IMR-90 (cell line): Measurements from ENCODE around the gene CFAP70. TPM values are rescaled to one million over a fixed set of nuclear protein-coding genes. Genes with fewer than 3 reads are reported as not detected.

Source experiments
- ATAC-seq: fragments of 200-7000 bp; cut with Tn5 transposase; 2 replicates; pipeline ENCODE4 v1.9.1; 2020; ENCODE audit warnings: low read depth, mild to moderate bottlenecking, moderate library complexity
- BruUV-seq: library from RNA; stranded (reverse); fragments of 400-500 nt; replicated peaks from 2 replicates; lab custom pipeline; 2021; lab: Mats Ljungman, UMichigan
- CTCF ChIA-PET: fragments of 300-600 bp; formaldehyde crosslinking; extraction: SDS; loops from one replicate; lab custom pipeline; 2021; ENCODE audit warnings: antibody characterized with exemption; lab: Yijun Ruan, JAX
- POLR2A ChIA-PET: fragments of 300-600 bp; sonication (Branson Sonifier 250); formaldehyde crosslinking; loops from one replicate; lab custom pipeline; 2022; ENCODE audit warnings: antibody characterized with exemption; ENCODE audit not compliant: unreplicated experiment; lab: Charles Lee
- DNase-seq: peaks from one replicate; pipeline ENCODE4 v3.0.0; 2013
- H2AFZ ChIP-seq: replicated peaks from 2 replicates; pipeline ENCODE3; 2013; ENCODE audit warnings: low read length, mild to moderate bottlenecking; ENCODE audit not compliant: poor library complexity
- H2AK5ac ChIP-seq: 2 replicates; pipeline ENCODE4 v1.6.1; 2013; ENCODE audit warnings: low read depth, low read length, inconsistent platforms
- H2AK9ac ChIP-seq: replicated peaks from 2 replicates; pipeline ENCODE3; 2013; ENCODE audit warnings: mild to moderate bottlenecking, low read depth, low read length, moderate library complexity; ENCODE audit not compliant: poor library complexity
- H2BK120ac ChIP-seq: 2 replicates; pipeline ENCODE4 v1.6.1; 2013; ENCODE audit warnings: low read depth, low read length, inconsistent platforms
- H2BK15ac ChIP-seq: 3 replicates; pipeline ENCODE4 v1.6.1; 2013; ENCODE audit warnings: low read depth, low read length, inconsistent platforms
- H2BK20ac ChIP-seq: 2 replicates; pipeline ENCODE4 v1.6.1; 2013; ENCODE audit warnings: low read depth, mild to moderate bottlenecking, inconsistent platforms, low read length, moderate library complexity
- H2BK5ac ChIP-seq: 2 replicates; pipeline ENCODE4 v1.6.1; 2013; ENCODE audit warnings: mild to moderate bottlenecking, low read depth, low read length, inconsistent platforms; ENCODE audit not compliant: poor library complexity, severe bottlenecking
- H3K14ac ChIP-seq: replicated peaks from 2 replicates; pipeline ENCODE4 v1.6.1; 2013; ENCODE audit warnings: low read depth, low read length, inconsistent platforms
- H3K18ac ChIP-seq: 2 replicates; pipeline ENCODE4 v1.6.1; 2013; ENCODE audit warnings: low read depth, low read length, control low read depth
- H3K23ac ChIP-seq: 2 replicates; pipeline ENCODE4 v1.6.1; 2013; ENCODE audit warnings: low read depth, low read length, inconsistent platforms
- H3K27ac ChIP-seq: 2 replicates; pipeline ENCODE4 v1.5.1; 2013; ENCODE audit warnings: mild to moderate bottlenecking, control low read depth, low read length; ENCODE audit not compliant: insufficient read depth
- H3K27me3 ChIP-seq: 2 replicates; pipeline ENCODE4 v1.6.1; 2013; ENCODE audit warnings: low read length; ENCODE audit not compliant: control insufficient read depth, insufficient read depth
- H3K36me3 ChIP-seq: 2 replicates; pipeline ENCODE4 v1.6.1; 2013; ENCODE audit warnings: low read length, mixed read lengths; ENCODE audit not compliant: control insufficient read depth, insufficient read depth
- H3K4ac ChIP-seq: 2 replicates; pipeline ENCODE4 v1.6.1; 2013; ENCODE audit warnings: low read depth, low read length, inconsistent platforms
- H3K4me1 ChIP-seq: 2 replicates; pipeline ENCODE4 v1.6.1; 2013; ENCODE audit warnings: low read length, mixed read lengths; ENCODE audit not compliant: control insufficient read depth, insufficient read depth
- H3K4me2 ChIP-seq: 2 replicates; pipeline ENCODE4 v1.6.1; 2013; ENCODE audit warnings: low read depth, mild to moderate bottlenecking, control low read depth, low read length, moderate library complexity
- H3K4me3 ChIP-seq: 2 replicates; pipeline ENCODE4 v1.5.1; 2013; ENCODE audit warnings: low read depth, mild to moderate bottlenecking, control low read depth, low read length, moderate library complexity; ENCODE audit not compliant: insufficient read depth
- H3K56ac ChIP-seq: 2 replicates; pipeline ENCODE4 v1.6.1; 2013; ENCODE audit warnings: low read length, inconsistent platforms; ENCODE audit not compliant: insufficient read depth; ENCODE audit errors: extremely low read depth
- H3K79me1 ChIP-seq, 2 experiments: 2 replicates each; pipeline ENCODE4 v1.6.1; 2013; ENCODE audit warnings: low read length in 2 of 2, inconsistent platforms in 1 of 2, low read depth in 1 of 2
- H3K9ac ChIP-seq: 2 replicates; pipeline ENCODE4 v1.6.1; 2013; ENCODE audit warnings: low read depth, low read length, control low read depth
- H3K9me1 ChIP-seq: 2 replicates; pipeline ENCODE4 v1.6.1; 2013; ENCODE audit warnings: low read length, inconsistent platforms; ENCODE audit not compliant: insufficient read depth
- H3K9me3 ChIP-seq: 2 replicates; pipeline ENCODE4 v1.6.1; 2013; ENCODE audit warnings: low read length; ENCODE audit not compliant: control insufficient read depth, insufficient read depth
- H4K20me1 ChIP-seq: 2 replicates; pipeline ENCODE4 v1.6.1; 2013; ENCODE audit warnings: low read length, inconsistent platforms; ENCODE audit not compliant: insufficient read depth
- H4K5ac ChIP-seq: 2 replicates; pipeline ENCODE4 v1.6.1; 2013; ENCODE audit warnings: mild to moderate bottlenecking, low read depth, low read length, control low read depth
- H4K8ac ChIP-seq, 2 experiments: 2 replicates each; pipeline ENCODE4 v1.6.1; 2013; ENCODE audit warnings: low read depth in 2 of 2, low read length in 2 of 2, control low read depth in 1 of 2, inconsistent platforms in 1 of 2
- H4K91ac ChIP-seq: 2 replicates; pipeline ENCODE4 v1.6.1; 2013; ENCODE audit warnings: low read depth, low read length, inconsistent platforms; ENCODE audit not compliant: insufficient read depth
- BHLHE40 ChIP-seq: fragments of 150-350 bp; IDR thresholded peaks from 2 replicates; pipeline ENCODE4 v1.6.1; 2016; ENCODE audit warnings: mild to moderate bottlenecking, low read depth, low read length
- CEBPB ChIP-seq: IDR thresholded peaks from 2 replicates; pipeline ENCODE4 v1.6.1; 2012; ENCODE audit warnings: low read depth, low read length, improper control_type of control experiment
- CHD1 ChIP-seq: IDR thresholded peaks from 2 replicates; pipeline ENCODE4 v1.6.1; 2012; ENCODE audit warnings: low read depth, low read length, improper control_type of control experiment
- FOS ChIP-seq: fragments of 150-350 bp; IDR thresholded peaks from 2 replicates; pipeline ENCODE4 v1.6.1; 2016; ENCODE audit warnings: low read depth, low read length
- MAFK ChIP-seq: IDR thresholded peaks from 2 replicates; pipeline ENCODE4 v1.6.1; 2012; ENCODE audit warnings: low read depth, low read length, improper control_type of control experiment
- MAZ ChIP-seq: IDR thresholded peaks from 2 replicates; pipeline ENCODE4 v1.6.1; 2012; ENCODE audit warnings: low read depth, mild to moderate bottlenecking, low read length, improper control_type of control experiment, moderate library complexity, borderline replicate concordance
- NFE2L2 ChIP-seq: fragments of 150-350 bp; IDR thresholded peaks from 2 replicates; pipeline ENCODE4 v1.6.1; 2016; ENCODE audit warnings: low read depth, mild to moderate bottlenecking, low read length
- POLR2A ChIP-seq: IDR thresholded peaks from 2 replicates; pipeline ENCODE4 v1.6.1; 2012; ENCODE audit warnings: mild to moderate bottlenecking, low read depth, low read length
- RAD21 ChIP-seq: IDR thresholded peaks from 2 replicates; pipeline ENCODE4 v1.6.1; 2012; ENCODE audit warnings: low read length, improper control_type of control experiment
- RCOR1 ChIP-seq: IDR thresholded peaks from 2 replicates; pipeline ENCODE4 v1.6.1; 2012; ENCODE audit warnings: mild to moderate bottlenecking, low read length, improper control_type of control experiment; ENCODE audit not compliant: insufficient replicate concordance
- RFX5 ChIP-seq: IDR thresholded peaks from 2 replicates; pipeline ENCODE4 v1.8.0; 2012; ENCODE audit warnings: low read depth, mild to moderate bottlenecking, low read length, moderate library complexity
- WGBS, 2 experiments: methylation state at CpG; one replicate each; pipeline versions ENCODE4 v1.1.5 to v1.1.7; 2013; ENCODE audit warnings: missing lambda C conversion rate in 2 of 2; ENCODE audit not compliant: insufficient read length in 1 of 2; ENCODE audit errors: extremely low coverage in 2 of 2; 5-methylcytosine and 5-hydroxymethylcytosine counted together
- dilution Hi-C: fragments of 300-500 bp; cut with HindIII; formaldehyde crosslinking; loops from one replicate; pipeline ENCODE4 v1.14.3; 2018; ENCODE audit warnings: low sequenced_read_pairs; ENCODE audit not compliant: unreplicated experiment
- in situ Hi-C: fragments of 300-500 bp; cut with MboI; formaldehyde crosslinking; loops from 3 replicates; pipeline ENCODE4 v1.14.3; 2019; ENCODE audit warnings: low sequenced_read_pairs, inconsistent platforms, mixed read lengths
- intact Hi-C: fragments of 100-400 bp; cut with micrococcal nuclease; formaldehyde crosslinking; loops from 2 replicates; pipeline ENCODE4 v1.10.0; 2022
- polyA plus RNA-seq, 3 experiments: library from polyadenylated mRNA; depleted of rRNA; stranded (reverse); fragments of >200 nt; gene quantifications; 2 replicates each; pipeline ENCODE4 v1.2.3, GENCODE V29; 2012; ENCODE audit warnings: low replicate concordance in 1 of 3
- total RNA-seq: library from RNA; depleted of rRNA; stranded (reverse); fragments of >200 nt; gene quantifications from 2 replicates; pipeline ENCODE4 v1.2.3, GENCODE V29; 2012
- TF ChIP-seq, protein P1 (sequence below): fragments of 150-350 bp; IDR thresholded peaks from 2 replicates; pipeline ENCODE4 v1.6.1; 2016; ENCODE audit warnings: low read depth, mild to moderate bottlenecking, low read length, moderate library complexity, borderline replicate concordance
- TF ChIP-seq, protein P2 (sequence below): conservative IDR thresholded peaks from 2 replicates; pipeline ENCODE4 v1.5.1; 2012; ENCODE audit warnings: mild to moderate bottlenecking, low read depth, low read length, improper control_type of control experiment

CFAP70 gene
- total and polyA plus RNA-seq, 2 of the 4 experiments (the other 2 are of a cell fraction), result 0.15 to 0.18 TPM

DNA sequence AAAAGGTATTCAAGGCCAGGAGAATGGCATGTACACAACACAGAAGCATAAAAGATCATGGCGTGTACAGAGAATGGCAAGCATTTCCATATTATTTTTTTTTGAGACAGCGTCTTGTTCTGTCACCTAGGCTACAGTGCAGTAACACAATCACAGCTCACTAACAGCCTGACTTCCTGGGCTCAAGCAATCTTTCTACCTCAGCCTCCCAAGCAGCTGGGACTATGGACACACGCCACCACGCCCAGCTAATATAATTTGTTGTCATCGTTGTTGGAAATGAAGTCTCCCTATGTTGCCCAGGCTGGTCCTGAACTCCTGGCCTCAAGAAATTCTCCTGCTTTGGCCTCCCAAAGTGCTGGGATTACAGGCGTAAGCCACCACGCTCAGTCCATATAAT is 27.9 kb upstream of the CFAP70 start:
- POLR2A ChIA-PET, result no interaction called here

More for the DNA sequence above, 27.9 kb upstream of the CFAP70 start:
- Histone ChIP-seq H3K9ac (no peak overlapping the region), H3K4ac (no peak overlapping the region), H3K14ac (no peak overlapping the region), H3K27ac (no peak overlapping the region), H3K56ac (no peak overlapping the region), H3K4me3 (no peak overlapping the region), H2BK15ac (no peak overlapping the region), H2BK20ac (no peak overlapping the region), H3K79me1 (peaks cover 0 to 4% of the 10 kb centered on the region in 2 experiments; a peak in 2 of 4 replicates), H4K91ac (no peak overlapping the region), H3K23ac (no peak overlapping the region), H2BK5ac (no peak overlapping the region), H3K18ac (no peak overlapping the region), H3K9me1 (no peaks in the 10 kb centered on the region), H4K8ac (no peak overlapping the region), H3K36me3 (peaks cover 36% of the 10 kb centered on the region), H4K20me1 (no peaks in the 10 kb centered on the region), H2AK9ac (no peak overlapping the region), H2AFZ (no peak overlapping the region), H4K5ac (no peak overlapping the region), H3K27me3 (no peaks in the 10 kb centered on the region), H3K4me1 (no peaks in the 10 kb centered on the region), H2AK5ac (no peak overlapping the region), H3K9me3 (no peaks in the 10 kb centered on the region), H3K4me2 (no peak overlapping the region), H2BK120ac (no peak overlapping the region)
- DNase-seq (no peak), ATAC-seq (no peak)
- intact Hi-C loops (no loop called here), in situ Hi-C loops (no loop called here), dilution Hi-C loops (no loop called here)
- no TSS peak for BruUV-seq
- no peak for TF ChIP-seq NFE2L2
- no peak for TF ChIP-seq RAD21
- TF ChIP-seq CEBPB, result no peak
- TF ChIP-seq, protein P1, sequence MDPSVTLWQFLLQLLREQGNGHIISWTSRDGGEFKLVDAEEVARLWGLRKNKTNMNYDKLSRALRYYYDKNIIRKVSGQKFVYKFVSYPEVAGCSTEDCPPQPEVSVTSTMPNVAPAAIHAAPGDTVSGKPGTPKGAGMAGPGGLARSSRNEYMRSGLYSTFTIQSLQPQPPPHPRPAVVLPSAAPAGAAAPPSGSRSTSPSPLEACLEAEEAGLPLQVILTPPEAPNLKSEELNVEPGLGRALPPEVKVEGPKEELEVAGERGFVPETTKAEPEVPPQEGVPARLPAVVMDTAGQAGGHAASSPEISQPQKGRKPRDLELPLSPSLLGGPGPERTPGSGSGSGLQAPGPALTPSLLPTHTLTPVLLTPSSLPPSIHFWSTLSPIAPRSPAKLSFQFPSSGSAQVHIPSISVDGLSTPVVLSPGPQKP, result no peak
- no peak for TF ChIP-seq MAZ
- no peak for TF ChIP-seq MAFK
- TF ChIP-seq, protein P2, sequence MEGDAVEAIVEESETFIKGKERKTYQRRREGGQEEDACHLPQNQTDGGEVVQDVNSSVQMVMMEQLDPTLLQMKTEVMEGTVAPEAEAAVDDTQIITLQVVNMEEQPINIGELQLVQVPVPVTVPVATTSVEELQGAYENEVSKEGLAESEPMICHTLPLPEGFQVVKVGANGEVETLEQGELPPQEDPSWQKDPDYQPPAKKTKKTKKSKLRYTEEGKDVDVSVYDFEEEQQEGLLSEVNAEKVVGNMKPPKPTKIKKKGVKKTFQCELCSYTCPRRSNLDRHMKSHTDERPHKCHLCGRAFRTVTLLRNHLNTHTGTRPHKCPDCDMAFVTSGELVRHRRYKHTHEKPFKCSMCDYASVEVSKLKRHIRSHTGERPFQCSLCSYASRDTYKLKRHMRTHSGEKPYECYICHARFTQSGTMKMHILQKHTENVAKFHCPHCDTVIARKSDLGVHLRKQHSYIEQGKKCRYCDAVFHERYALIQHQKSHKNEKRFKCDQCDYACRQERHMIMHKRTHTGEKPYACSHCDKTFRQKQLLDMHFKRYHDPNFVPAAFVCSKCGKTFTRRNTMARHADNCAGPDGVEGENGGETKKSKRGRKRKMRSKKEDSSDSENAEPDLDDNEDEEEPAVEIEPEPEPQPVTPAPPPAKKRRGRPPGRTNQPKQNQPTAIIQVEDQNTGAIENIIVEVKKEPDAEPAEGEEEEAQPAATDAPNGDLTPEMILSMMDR, result no peak
- TF ChIP-seq BHLHE40, result no peak
- no peak for TF ChIP-seq RFX5
- no peak for TF ChIP-seq RCOR1
- TF ChIP-seq FOS, result no peak
- no peak for TF ChIP-seq CHD1
- TF ChIP-seq POLR2A, result no peak
- 100% methylated on average over 4 of the region's 7 CpGs; no CpG with 5 or more reads in 1 of the 2 experiments for WGBS, 2 experiments
- CTCF ChIA-PET, result no interaction called here
